K562 (cell line): Measurements from ENCODE around the gene PRKG1.

Experiments
- NBN ChIP-seq: fragments of 450-650 bp; IDR thresholded peaks from 2 replicates; pipeline ENCODE4 v1.6.1; 2016; ENCODE audit warnings: low read depth, mild to moderate bottlenecking
- NCOA1 ChIP-seq: fragments of 450-650 bp; IDR thresholded peaks from 2 replicates; pipeline ENCODE4 v1.6.1; 2016; ENCODE audit warnings: low read depth
- REST ChIP-seq, 2 experiments: fragments of 450-650 bp; formaldehyde crosslinking in 1 of 2; IDR thresholded peaks; 2 replicates each; pipeline versions ENCODE4 v1.4.0 to v1.6.1; 2014 to 2020; ENCODE audit warnings: mild to moderate bottlenecking in 2 of 2, borderline replicate concordance in 1 of 2, low read depth in 1 of 2
- SMARCE1 ChIP-seq: fragments of 450-650 bp; IDR thresholded peaks from 2 replicates; pipeline ENCODE4 v1.7.1; 2016; ENCODE audit warnings: mild to moderate bottlenecking
- STAT6 ChIP-seq: sonication (generic); formaldehyde crosslinking; IDR thresholded peaks from 2 replicates; pipeline ENCODE4 v1.8.1; 2023; ENCODE audit warnings: mild to moderate bottlenecking, missing genetic modification reagents
- TF ChIP-seq, protein P1 (sequence below): fragments of 450-650 bp; IDR thresholded peaks from 2 replicates; pipeline ENCODE4 v1.6.1; 2016

GRCh38 chr10:52248697-52249306, 1174.5 kb downstream of the PRKG1 start:
- TF ChIP-seq NCOA1 (no peak), NBN (no peak), STAT6 (no peak), REST (IDR thresholded peaks at IDR 0.05; ENCODE audit: borderline replicate concordance) (no peak), REST (CRISPR knock-in tag; IDR thresholded peaks at IDR 0.05; ENCODE audit: low read depth) (no peak), SMARCE1 (no peak)
- TF ChIP-seq, protein P1, sequence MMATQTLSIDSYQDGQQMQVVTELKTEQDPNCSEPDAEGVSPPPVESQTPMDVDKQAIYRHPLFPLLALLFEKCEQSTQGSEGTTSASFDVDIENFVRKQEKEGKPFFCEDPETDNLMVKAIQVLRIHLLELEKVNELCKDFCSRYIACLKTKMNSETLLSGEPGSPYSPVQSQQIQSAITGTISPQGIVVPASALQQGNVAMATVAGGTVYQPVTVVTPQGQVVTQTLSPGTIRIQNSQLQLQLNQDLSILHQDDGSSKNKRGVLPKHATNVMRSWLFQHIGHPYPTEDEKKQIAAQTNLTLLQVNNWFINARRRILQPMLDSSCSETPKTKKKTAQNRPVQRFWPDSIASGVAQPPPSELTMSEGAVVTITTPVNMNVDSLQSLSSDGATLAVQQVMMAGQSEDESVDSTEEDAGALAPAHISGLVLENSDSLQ = no peak
